Measurements from ENCODE around the gene IKZF1.

DNA sequence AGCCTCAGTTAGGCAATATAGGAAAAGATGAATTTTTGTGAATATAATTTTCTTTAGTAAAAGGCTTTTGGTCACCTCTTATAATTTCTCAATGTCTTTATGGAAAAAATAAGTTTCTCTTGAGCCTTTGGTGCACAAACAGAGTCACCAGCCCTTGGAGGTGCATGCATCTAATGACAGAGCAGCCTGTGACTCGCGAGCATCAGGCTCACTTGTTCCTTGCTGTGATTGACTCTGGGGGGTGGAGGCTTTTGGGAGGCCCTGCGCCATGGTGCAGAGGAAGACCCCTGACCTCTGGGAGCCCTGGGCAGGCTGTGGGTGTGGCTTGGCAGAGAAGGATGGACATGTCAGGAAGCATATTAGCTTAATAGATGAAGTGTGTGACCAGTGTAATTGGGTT is 85.4 kb downstream of the IKZF1 start:
- TF ChIP-seq, protein P1, sequence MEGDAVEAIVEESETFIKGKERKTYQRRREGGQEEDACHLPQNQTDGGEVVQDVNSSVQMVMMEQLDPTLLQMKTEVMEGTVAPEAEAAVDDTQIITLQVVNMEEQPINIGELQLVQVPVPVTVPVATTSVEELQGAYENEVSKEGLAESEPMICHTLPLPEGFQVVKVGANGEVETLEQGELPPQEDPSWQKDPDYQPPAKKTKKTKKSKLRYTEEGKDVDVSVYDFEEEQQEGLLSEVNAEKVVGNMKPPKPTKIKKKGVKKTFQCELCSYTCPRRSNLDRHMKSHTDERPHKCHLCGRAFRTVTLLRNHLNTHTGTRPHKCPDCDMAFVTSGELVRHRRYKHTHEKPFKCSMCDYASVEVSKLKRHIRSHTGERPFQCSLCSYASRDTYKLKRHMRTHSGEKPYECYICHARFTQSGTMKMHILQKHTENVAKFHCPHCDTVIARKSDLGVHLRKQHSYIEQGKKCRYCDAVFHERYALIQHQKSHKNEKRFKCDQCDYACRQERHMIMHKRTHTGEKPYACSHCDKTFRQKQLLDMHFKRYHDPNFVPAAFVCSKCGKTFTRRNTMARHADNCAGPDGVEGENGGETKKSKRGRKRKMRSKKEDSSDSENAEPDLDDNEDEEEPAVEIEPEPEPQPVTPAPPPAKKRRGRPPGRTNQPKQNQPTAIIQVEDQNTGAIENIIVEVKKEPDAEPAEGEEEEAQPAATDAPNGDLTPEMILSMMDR (IDR thresholded peaks at IDR 0.05), result no peak
- TF ChIP-seq EZH2phosphoT487 (IDR thresholded peaks at IDR 0.05), result no peak

All from neural progenitor cell (in vitro differentiated cells).